ENCODE results near the gene FGGY. TPM values are rescaled to one million over a fixed set of nuclear protein-coding genes. Genes with fewer than 3 reads are reported as not detected.

The FGGY gene
- total and polyA plus RNA-seq, 2 donors (not counting 1 experiment from before 2014, with no cell fraction given): 6.1 to 38.5 TPM

DNA sequence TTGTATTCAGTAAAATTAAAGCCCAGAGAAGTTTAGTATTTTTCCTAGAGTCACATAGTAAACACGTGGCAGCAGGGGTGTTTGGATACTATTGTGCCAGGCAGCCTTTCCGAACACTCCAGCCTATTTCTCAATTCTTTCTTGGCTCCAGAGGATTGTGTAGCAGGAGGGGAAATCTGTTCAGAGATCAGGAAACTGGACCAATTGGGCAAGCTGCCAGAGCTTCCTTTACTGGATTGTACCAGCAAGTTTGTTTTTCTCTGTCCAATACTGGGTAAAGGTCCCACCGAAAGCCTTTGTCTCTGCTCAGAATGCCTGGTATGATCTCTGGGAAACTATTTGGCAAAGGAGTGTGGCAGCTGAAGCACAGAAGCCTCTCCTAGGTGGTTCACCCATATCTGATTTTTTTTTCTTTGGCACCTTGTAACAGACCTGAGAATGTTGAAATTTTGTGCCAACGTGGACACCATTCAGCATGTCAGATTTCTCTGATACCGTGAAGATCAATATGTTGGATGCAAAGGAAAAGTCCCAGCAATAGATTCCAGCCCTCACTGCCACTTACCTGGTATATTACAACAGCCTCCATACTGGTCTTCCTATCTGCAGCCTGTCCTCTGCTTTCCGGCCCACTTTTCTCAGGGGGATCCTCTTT lies 126.2 kb downstream of the FGGY start:
- H3K4me2 ChIP-seq (replicated peaks; ENCODE audit: low read depth, low read length, poor library complexity, severe bottlenecking): no peak overlapping the region
- H3K27ac ChIP-seq (ENCODE audit: low read length in 2 of 2): no peak overlapping the region
- POLR2A ChIA-PET: no interaction called here
- H3K79me2 ChIP-seq (ENCODE audit: control insufficient read depth, insufficient read depth, low read length): no peaks in the 10 kb centered on the region
- H3K9ac ChIP-seq (ENCODE audit: low read length): no peak overlapping the region
- ATAC-seq (ENCODE audit: low read depth): no peak
- 94% methylated on average over 4 of the region's 6 CpGs for WGBS (ENCODE audit: insufficient coverage)
- no peaks in the 10 kb centered on the region for H3K27me3 ChIP-seq (replicated peaks in 1 of 4; ENCODE audit: control extremely low read depth in 1 of 4, control insufficient read depth in 3 of 4, insufficient read depth in 4 of 4, low read length in 3 of 4)
- no peak for DNase-seq
- H2AFZ ChIP-seq (ENCODE audit: insufficient read depth, low read depth, low read length, poor library complexity, severe bottlenecking): no peak overlapping the region
- no peak overlapping the region for H3K4me3 Mint-ChIP-seq
- H3K9me3 ChIP-seq (ENCODE audit: control extremely low read depth in 1 of 3, control insufficient read depth in 2 of 3, insufficient read depth in 1 of 3, low read length in 2 of 3): no peaks in the 10 kb centered on the region
- intact Hi-C loops (cut with micrococcal nuclease): no loop called here
- TF ChIP-seq EZH2 (IDR thresholded peaks at IDR 0.05; ENCODE audit: borderline replicate concordance, insufficient read depth, low read depth, low read length, poor library complexity, severe bottlenecking): no peak
- no peak for TF ChIP-seq CTCF (IDR thresholded peaks at IDR 0.05)
- CTCF ChIA-PET: no interaction called here
- H3K4me1 ChIP-seq (ENCODE audit: control insufficient read depth in 2 of 2, insufficient read depth in 2 of 2, low read length in 2 of 2): no peaks in the 10 kb centered on the region
- H3K9me3 Mint-ChIP-seq (ENCODE audit: insufficient read depth): no peaks in the 10 kb centered on the region
- H3K4me1 Mint-ChIP-seq: no peaks in the 10 kb centered on the region
- no peak overlapping the region for H3K27ac Mint-ChIP-seq
- no peaks in the 10 kb centered on the region for H3K27me3 Mint-ChIP-seq
- no peaks in the 10 kb centered on the region for H3K36me3 ChIP-seq (replicated peaks in 1 of 2; ENCODE audit: control extremely low read depth in 1 of 2, control insufficient read depth in 1 of 2, extremely low read depth in 1 of 2, insufficient read depth in 2 of 2, low read length in 1 of 2)
- no peak overlapping the region for H3K4me3 ChIP-seq (ENCODE audit: control extremely low read depth in 1 of 5, extremely low read depth in 1 of 5, insufficient read depth in 1 of 5, low read depth in 2 of 5, low read length in 4 of 5)
- no peaks in the 10 kb centered on the region for H4K20me1 ChIP-seq (ENCODE audit: control insufficient read depth, insufficient read depth, low read length, poor library complexity, severe bottlenecking)

- H3K79me2 ChIP-seq (ENCODE audit: control insufficient read depth, insufficient read depth, low read length): no peaks in the 10 kb centered on the region
- H3K27me3 Mint-ChIP-seq: no peaks in the 10 kb centered on the region
- no peak overlapping the region for H2AFZ ChIP-seq (ENCODE audit: insufficient read depth, low read depth, low read length, poor library complexity, severe bottlenecking)
- TF ChIP-seq CTCF (IDR thresholded peaks at IDR 0.05): no peak
- TF ChIP-seq EZH2 (IDR thresholded peaks at IDR 0.05; ENCODE audit: borderline replicate concordance, insufficient read depth, low read depth, low read length, poor library complexity, severe bottlenecking): no peak
- H3K27me3 ChIP-seq (replicated peaks in 1 of 4; ENCODE audit: control extremely low read depth in 1 of 4, control insufficient read depth in 3 of 4, insufficient read depth in 4 of 4, low read length in 3 of 4): no peaks in the 10 kb centered on the region
- H3K4me1 ChIP-seq (ENCODE audit: control insufficient read depth in 2 of 2, insufficient read depth in 2 of 2, low read length in 2 of 2): no peaks in the 10 kb centered on the region
- ChIA-PET POLR2A (no interaction called here), CTCF (no interaction called here)
- H3K4me2 ChIP-seq (replicated peaks; ENCODE audit: low read depth, low read length, poor library complexity, severe bottlenecking): no peak overlapping the region
- intact Hi-C loops (cut with micrococcal nuclease): no loop called here
- no peaks in the 10 kb centered on the region for H3K9me3 Mint-ChIP-seq (ENCODE audit: insufficient read depth)
- DNase-seq: no peak
- H3K4me1 Mint-ChIP-seq: peaks cover under 1% of the 10 kb centered on the region
- no peak overlapping the region for H3K27ac ChIP-seq (ENCODE audit: low read length in 2 of 2)
- no peaks in the 10 kb centered on the region for H3K9me3 ChIP-seq (ENCODE audit: control extremely low read depth in 1 of 3, control insufficient read depth in 2 of 3, insufficient read depth in 1 of 3, low read length in 2 of 3)
- no peak for ATAC-seq (ENCODE audit: low read depth)
- no peak overlapping the region for H3K4me3 ChIP-seq (ENCODE audit: control extremely low read depth in 1 of 5, extremely low read depth in 1 of 5, insufficient read depth in 1 of 5, low read depth in 2 of 5, low read length in 4 of 5)
- WGBS (ENCODE audit: insufficient coverage): 97% methylated on average over 7 of the region's 7 CpGs
- H3K27ac Mint-ChIP-seq: no peak overlapping the region
- no peaks in the 10 kb centered on the region for H4K20me1 ChIP-seq (ENCODE audit: control insufficient read depth, insufficient read depth, low read length, poor library complexity, severe bottlenecking)
- no peak overlapping the region for H3K9ac ChIP-seq (ENCODE audit: low read length)
- H3K36me3 ChIP-seq (replicated peaks in 1 of 2; ENCODE audit: control extremely low read depth in 1 of 2, control insufficient read depth in 1 of 2, extremely low read depth in 1 of 2, insufficient read depth in 2 of 2, low read length in 1 of 2): no peaks in the 10 kb centered on the region
- no peak overlapping the region for H3K4me3 Mint-ChIP-seq
Observed at GRCh38 chr1:59427155-59427554, 130.3 kb downstream of the FGGY start.
